Measurements from ENCODE around the gene CARNS1.

DNA sequence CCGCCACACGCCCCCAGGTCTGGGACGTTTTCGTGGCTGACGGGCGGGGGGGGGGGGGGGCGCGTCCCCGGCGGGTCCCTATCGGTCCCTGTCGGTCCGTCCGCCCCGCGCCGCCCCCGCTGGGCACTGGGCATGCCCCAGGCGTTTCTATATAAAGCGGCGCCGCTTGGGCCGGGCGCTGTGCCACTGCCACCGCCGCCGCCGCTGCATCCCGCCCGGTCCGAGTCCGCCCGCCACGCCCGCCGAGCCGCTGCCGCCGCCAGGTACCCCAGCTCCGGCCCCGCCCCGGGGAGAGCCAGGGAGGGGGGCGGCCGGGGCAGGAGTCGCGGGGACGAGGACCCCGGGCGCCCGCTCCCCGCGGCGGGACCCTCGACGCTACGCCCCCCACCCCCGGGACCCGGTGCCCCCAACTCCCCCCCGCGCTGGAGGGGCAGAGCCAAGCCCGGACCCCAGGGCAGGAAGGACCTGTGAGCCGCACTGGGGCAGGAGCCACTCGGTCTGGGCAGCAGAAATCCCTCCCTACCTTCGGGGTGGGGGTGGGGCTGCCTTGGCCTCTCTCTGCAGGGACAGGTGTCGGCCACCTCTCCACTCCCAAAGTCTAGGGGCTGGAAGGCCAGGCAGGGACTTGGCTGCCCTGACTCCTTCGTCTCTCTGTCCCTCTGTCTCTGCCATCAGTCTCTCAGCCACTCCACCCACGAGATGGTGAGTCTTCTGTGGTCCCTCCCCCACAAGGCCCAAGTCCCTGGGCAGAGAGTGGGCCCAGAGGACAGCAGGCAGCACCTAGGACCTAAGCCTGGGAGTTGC, at the start of gene CARNS1:
- TF ChIP-seq, protein P1, sequence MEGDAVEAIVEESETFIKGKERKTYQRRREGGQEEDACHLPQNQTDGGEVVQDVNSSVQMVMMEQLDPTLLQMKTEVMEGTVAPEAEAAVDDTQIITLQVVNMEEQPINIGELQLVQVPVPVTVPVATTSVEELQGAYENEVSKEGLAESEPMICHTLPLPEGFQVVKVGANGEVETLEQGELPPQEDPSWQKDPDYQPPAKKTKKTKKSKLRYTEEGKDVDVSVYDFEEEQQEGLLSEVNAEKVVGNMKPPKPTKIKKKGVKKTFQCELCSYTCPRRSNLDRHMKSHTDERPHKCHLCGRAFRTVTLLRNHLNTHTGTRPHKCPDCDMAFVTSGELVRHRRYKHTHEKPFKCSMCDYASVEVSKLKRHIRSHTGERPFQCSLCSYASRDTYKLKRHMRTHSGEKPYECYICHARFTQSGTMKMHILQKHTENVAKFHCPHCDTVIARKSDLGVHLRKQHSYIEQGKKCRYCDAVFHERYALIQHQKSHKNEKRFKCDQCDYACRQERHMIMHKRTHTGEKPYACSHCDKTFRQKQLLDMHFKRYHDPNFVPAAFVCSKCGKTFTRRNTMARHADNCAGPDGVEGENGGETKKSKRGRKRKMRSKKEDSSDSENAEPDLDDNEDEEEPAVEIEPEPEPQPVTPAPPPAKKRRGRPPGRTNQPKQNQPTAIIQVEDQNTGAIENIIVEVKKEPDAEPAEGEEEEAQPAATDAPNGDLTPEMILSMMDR (conservative IDR thresholded peaks at IDR 0.05 in 1 of 2, IDR thresholded peaks at IDR 0.05 in 1 of 2; ENCODE audit: low read depth in 1 of 2, low read length in 2 of 2), result no peak
- peak; percentile 75 for TF ChIP-seq EZH2 (IDR thresholded peaks at IDR 0.05; ENCODE audit: low read length, missing control alignments)

Data from fibroblast of lung (primary cell).